ENCODE data around the gene ABLIM1.

Gene ABLIM1

DNA sequence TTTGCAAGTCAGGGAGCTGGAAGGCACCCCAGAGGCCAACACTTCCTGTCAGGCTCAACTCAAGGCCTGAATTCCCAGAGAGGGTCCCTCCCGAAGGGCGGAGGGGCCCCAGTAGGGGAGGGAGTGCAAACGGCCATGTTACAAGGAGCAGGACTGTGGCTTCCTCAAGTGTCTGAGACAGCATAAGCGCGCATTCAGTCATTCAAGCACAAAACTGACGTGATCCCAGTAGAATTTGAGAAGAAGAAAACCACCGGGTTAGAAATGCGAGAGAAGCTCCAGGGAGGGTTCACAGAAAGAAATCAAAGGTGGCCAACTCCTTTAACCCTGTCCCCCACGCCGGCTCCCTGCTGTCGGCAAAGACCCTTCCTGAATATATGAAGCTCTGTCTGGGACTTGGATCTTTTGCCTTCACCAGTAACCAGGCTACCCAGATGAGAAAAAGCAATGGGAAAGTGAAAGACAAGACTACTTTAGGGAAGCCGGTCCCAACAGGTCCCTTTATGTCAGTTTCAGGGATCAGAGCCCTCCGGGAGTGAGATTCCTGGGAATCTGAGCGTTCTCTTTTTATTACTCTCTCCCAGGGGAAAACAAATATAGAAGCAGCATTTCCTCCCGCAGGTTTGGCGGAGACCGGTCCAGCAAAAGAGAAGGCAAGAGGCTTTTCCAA lies 255.1 kb downstream of the ABLIM1 start:
- no peak for DNase-seq

DNA sequence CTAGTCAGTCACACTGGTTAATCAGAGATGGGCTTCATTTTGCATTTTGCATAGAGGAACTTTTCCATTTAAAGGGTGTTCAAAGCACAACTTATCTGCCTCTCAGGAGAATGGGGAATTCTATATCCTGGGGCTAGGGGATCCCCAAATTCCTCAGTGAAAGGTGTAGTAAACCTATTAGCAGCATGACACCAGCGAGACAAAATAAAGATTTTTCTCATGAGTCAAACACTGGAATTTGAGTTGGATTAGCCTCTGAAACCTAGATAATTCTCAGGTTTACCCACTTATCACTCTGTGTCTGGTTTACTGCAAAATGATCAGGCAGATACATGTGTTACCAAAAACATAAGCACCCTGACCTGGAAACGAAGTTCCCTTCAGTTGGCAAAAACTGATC lies 255.8 kb downstream of the ABLIM1 start:
- DNase-seq = no peak

- no peak for DNase-seq
Observed at GRCh38 chr10:114401195-114401791, 256.8 kb downstream of the ABLIM1 start.

- DNase-seq = no peak
Observed at GRCh38 chr10:114400091-114400490, 258.0 kb downstream of the ABLIM1 start.

GRCh38 chr10:114399576-114399975 lies 258.5 kb downstream of the ABLIM1 start:
- DNase-seq = no peak

DNA sequence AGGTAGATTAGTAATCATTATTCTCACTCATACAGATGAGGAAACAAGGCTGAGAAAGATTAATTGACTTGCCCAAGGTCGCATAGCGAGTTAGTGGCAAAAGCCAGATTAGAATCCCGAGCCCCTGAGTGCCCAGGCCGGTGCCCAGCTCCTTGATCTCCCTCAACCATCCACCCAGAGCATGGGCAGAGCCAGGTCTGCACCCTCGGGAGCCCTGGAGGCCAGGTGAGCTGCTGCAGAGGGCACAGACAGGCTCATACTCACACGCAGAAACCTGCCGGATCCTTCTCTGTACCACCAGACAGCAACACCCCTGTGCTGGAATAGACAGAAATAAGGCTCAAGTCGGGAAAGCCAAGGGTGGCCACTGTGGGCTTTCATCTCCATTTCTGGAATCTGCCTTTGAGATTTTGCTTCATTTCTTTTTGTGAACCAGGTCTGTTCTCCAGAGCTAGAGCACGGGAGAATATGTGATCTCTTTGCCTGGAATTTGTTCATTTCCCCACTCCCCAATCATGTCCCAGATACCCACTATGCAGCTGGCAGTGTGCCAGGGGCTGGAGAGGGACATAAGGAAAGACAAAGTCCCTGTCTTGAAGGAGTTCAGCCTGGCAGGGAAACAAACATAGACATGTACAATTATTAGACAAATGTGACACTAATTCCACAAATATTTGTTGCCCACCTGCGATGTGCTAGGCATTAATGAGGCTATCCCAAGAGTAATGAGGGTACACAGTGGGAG lies 259.3 kb downstream of the ABLIM1 start:
- no peak for DNase-seq

DNA sequence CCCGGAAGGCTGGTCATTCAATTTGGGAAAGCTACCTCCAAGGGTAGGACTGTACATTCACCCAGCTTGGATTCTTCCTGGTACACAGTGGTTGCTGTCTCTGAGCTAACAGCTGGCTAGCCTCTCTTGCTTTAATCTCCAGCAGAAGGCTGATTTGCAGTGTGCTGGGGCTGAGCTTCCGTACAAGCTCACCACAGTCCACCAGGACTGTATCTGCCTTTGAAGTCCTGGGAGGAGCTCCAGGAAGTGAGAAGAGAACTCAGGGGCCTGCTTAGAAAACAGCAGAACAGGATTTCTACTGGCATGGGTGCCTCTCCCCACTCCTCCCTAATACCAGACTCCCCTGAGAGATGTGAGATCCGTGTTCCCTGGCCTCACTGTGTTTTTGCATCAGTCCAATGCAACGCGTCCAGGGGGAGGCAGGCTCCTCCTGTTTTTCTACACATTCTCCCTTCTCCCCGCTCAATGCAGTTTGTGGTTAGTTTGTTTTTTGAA lies 260.4 kb downstream of the ABLIM1 start:
- no peak for DNase-seq

DNA sequence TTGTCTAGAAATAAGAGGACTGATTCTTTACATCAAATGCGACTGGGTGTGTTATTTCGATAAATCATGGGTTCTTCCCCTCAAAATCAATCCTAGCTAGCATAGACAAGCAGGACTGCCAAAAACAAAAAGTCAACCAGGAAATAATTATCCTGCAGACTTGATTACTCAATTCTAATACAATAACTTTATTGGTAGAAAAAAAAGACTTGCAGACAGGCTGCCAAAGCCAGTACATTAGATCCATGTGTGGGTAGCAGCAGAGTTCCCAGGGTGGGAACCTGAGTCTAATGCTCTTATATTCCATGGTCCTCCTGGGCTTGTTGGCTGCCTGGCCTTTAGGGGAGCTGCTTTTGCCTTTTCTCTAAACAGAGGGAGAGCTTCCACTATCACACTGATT lies 261.6 kb downstream of the ABLIM1 start:
- DNase-seq = no peak

DNA sequence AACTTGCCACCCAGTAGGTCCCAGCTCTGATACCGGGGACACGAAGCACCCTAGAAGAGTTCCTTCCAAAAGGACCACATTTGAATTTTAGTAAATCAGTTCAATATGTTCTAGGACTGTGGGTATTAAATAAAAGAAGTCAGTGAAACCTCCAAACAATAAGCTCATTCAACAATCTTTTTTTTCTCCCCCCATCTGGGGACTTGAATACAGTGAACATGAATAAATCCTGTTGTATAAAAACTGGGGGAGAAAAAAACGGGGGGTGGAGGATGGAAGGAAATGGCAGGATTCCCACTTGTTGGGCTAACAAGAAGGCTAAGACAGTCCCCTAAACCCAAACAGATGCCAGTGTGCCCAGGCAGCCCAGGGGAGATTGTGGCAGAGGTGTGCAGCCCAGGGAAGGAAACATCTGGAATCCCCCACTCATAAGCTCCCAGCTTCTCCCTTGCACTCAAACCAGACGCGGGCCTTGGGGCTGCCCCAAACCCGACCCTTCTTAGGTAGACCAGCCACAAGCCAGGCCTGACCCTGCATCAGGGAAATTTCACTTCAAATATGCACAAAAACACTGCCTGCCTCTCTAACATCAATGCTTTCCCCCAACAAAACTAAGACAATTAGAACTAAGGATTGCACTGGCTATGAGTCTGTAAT lies 262.6 kb downstream of the ABLIM1 start:
- no peak for DNase-seq

DNA sequence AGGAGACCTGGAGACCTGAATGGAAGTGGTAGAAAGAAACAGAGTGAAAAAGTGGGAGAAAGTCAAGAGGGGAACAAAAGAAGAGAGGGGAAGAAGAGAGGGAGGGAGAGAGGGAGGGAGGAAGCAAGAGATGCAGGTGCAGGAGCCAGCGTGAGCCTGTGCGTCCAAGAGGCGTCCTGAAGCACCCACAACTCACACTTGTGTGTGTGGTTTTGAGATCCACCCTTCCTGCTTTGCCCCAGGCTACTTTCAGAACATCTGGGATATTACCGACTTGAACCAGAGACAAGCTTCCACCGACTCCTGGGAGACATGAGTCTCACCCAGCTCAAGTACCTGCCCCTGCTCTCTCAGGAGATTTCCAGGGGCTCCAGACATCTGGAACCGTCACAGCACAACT lies 263.5 kb downstream of the ABLIM1 start:
- DNase-seq = no peak

- no peak for DNase-seq
Observed at GRCh38 chr10:114393886-114394285, 264.2 kb downstream of the ABLIM1 start.

GRCh38 chr10:114393482-114393881 lies 264.6 kb downstream of the ABLIM1 start:
- DNase-seq = no peak

DNA sequence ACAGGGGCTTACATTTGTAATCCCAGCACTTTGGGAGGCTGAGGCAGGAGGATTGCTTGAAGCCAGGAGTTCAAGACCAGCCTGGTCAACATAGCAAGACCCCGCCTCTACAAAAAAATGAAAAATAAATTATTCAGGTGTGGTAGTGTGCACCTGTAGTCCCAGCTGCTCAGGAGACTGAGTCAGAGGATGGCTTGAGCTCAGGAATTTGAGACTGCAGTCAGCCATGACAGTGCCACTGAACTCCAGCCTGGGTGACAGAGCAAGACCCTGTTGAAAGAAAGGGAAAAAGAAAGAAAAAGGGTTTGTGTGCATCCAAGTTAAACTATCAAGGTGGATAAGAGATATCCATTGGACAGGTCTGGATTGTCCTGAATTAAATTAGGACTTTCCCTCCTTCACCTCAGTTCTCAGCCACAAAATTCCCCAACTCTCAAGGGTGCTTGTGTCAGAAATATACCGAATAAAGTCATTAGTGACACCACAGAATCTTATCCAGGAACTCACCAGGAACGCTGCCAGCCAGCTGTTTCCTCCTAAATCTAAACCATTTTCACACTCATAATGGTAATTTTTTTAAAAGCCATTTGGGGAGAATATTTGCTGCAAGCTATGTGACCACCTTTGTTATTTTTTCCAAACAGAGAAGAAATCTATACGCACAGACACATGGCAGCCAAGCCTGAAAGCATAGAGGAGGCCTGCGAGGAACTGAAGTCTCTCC lies 265.8 kb downstream of the ABLIM1 start:
- DNase-seq = no peak

GRCh38 chr10:114391599-114391998 lies 266.5 kb downstream of the ABLIM1 start:
- DNase-seq = no peak

DNA sequence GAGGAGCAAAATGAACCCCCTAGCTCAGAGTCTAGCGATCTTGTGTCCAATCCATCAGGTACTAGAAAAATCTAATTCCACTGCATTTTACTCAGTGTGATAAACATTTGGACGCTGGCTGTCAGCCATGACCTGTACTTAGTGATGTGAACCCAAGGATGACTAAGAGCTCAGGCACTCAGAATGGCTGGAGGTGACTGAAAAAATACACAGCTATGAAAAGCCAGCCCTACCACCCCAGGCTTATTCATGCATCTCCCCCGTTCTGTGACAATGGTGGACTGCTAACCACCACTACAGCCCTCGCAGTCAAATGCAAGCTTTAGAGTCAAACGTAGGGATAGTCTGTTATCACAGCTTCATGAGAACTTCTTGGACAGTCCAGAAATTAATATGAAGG lies 268.6 kb downstream of the ABLIM1 start:
- no peak for DNase-seq

DNA sequence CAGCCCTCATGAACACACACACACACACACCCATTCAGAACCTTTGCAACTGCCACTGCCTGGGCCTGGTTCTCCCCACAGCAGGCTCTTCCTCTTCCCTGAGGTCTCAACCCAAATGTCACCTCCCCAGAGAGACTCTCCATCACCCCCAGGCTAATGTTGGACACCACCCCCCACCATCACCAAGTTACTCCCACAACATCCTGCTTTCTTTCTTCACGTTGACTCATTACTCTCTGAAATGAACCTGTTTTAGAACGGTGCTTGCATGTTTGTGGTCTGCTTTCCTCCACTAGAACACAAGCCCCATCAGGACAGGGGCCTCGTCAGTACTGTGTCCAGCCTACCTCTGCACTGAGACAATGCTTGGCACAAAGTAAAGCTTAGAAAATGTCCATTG lies 269.8 kb downstream of the ABLIM1 start:
- DNase-seq = no peak

GRCh38 chr10:114387784-114388183 lies 270.3 kb downstream of the ABLIM1 start:
- no peak for DNase-seq

DNA sequence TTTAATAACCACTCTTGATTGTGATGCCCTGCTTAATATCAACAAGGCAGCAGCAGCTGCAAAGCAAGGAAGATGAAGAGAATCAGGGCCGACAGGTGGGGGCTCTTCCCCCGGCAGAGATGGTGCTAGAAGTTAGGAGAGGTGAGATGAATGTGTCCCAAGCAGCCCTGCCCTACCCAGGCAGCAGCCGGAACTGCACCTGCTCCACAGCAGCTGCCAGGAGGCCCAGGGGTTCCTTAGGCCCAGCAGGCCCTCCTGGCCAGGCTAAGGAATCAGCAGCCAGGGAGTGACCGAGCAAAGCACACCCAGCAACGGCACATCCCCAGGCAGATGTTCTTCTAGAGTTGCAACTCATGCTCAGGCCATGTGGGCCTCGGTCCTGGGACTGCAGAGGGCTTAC lies 271.6 kb downstream of the ABLIM1 start:
- DNase-seq = no peak

GRCh38 chr10:114385557-114385956 lies 272.5 kb downstream of the ABLIM1 start:
- no peak for DNase-seq

GRCh38 chr10:114384601-114385000 lies 273.5 kb downstream of the ABLIM1 start:
- no peak for DNase-seq

- DNase-seq = no peak
Observed at GRCh38 chr10:114384181-114384580, 273.9 kb downstream of the ABLIM1 start.
